Mesothelial cell of epicardium (in vitro differentiated cells): ENCODE measurements around the gene ARHGAP6. TPM values are rescaled to one million over a fixed set of nuclear protein-coding genes. Genes with fewer than 3 reads are reported as not detected.
"Not testable (repeated sequence)": the region's sequence is repeated elsewhere in the genome, so short reads cannot be mapped to it uniquely, and the experiment has no call there.

Experiments
- DNase-seq, 2 experiments: peaks; one replicate each; pipeline ENCODE4 v3.0.0; 2021; ENCODE audit warnings: low spot score in 2 of 2; ENCODE audit not compliant: unreplicated experiment in 2 of 2
- H3K27ac Mint-ChIP-seq: 2 replicates; pipeline ENCODE4 v1.8.0; 2021; ENCODE audit warnings: mixed read lengths
- H3K27me3 Mint-ChIP-seq: 2 replicates; pipeline ENCODE4 v1.8.0; 2021; ENCODE audit warnings: low read depth, mixed read lengths
- H3K36me3 Mint-ChIP-seq: 2 replicates; pipeline ENCODE4 v1.8.0; 2021; ENCODE audit warnings: mixed read lengths
- H3K4me1 Mint-ChIP-seq: 2 replicates; pipeline ENCODE4 v1.8.0; 2021; ENCODE audit warnings: mixed read lengths
- H3K4me3 Mint-ChIP-seq: 2 replicates; pipeline ENCODE4 v1.8.0; 2021; ENCODE audit warnings: mild to moderate bottlenecking, moderate library complexity, mixed read lengths
- H3K9me3 Mint-ChIP-seq: 2 replicates; pipeline ENCODE4 v1.8.0; 2021; ENCODE audit warnings: mixed read lengths
- CTCF ChIP-seq: fragments of 200-600 bp; sonication (generic); IDR thresholded peaks from one replicate; pipeline ENCODE4 v1.5.0; 2021; ENCODE audit warnings: antibody characterized with exemption; ENCODE audit not compliant: unreplicated experiment
- total RNA-seq: library from RNA; stranded (reverse); gene quantifications from 3 replicates; pipeline ENCODE4 v1.2.1, GENCODE V29; 2021

Gene ARHGAP6
- total RNA-seq, 1 donor from 2014 or later: 5.3 TPM

- Mint-ChIP-seq H3K4me1 (peaks cover 11% of the 10 kb centered on the region), H3K4me3 (no peak overlapping the region), H3K27me3 (no peaks in the 10 kb centered on the region), H3K36me3 (no peaks in the 10 kb centered on the region), H3K9me3 (peaks cover 26% of the 10 kb centered on the region), H3K27ac (no peak overlapping the region)
- DNase-seq: no peak
- no peak for TF ChIP-seq CTCF
These were observed 85.8 kb downstream of the ARHGAP6 start for GRCh38 chrX:11579636-11580600.

GRCh38 chrX:11578301-11578700 lies 87.4 kb downstream of the ARHGAP6 start:
- peaks cover 18% of the 10 kb centered on the region for H3K9me3 Mint-ChIP-seq

GRCh38 chrX:11577603-11578002 lies 88.1 kb downstream of the ARHGAP6 start:
- Mint-ChIP-seq H3K9me3 (peaks cover 16% of the 10 kb centered on the region), H3K4me3 (no peak overlapping the region), H3K36me3 (no peaks in the 10 kb centered on the region), H3K27me3 (no peaks in the 10 kb centered on the region), H3K4me1 (peaks cover 8% of the 10 kb centered on the region), H3K27ac (no peak overlapping the region)
- no peak for TF ChIP-seq CTCF
- DNase-seq: no peak

More at GRCh38 chrX:11578301-11578700, 87.4 kb downstream of the ARHGAP6 start:
- DNase-seq, H3K27ac Mint-ChIP-seq, H3K36me3 Mint-ChIP-seq, H3K4me3 Mint-ChIP-seq, H3K4me1 Mint-ChIP-seq, H3K27me3 Mint-ChIP-seq: not testable (repeated sequence)

- Mint-ChIP-seq H3K27ac (no peak overlapping the region), H3K9me3 (peaks cover 16% of the 10 kb centered on the region), H3K36me3 (no peaks in the 10 kb centered on the region), H3K27me3 (no peaks in the 10 kb centered on the region), H3K4me1 (peaks cover 8% of the 10 kb centered on the region), H3K4me3 (no peak overlapping the region)
- no peak for TF ChIP-seq CTCF
- no peak for DNase-seq
These were observed 90.4 kb downstream of the ARHGAP6 start for GRCh38 chrX:11575332-11575731.

- TF ChIP-seq CTCF: no peak
These were observed 98.0 kb downstream of the ARHGAP6 start for GRCh38 chrX:11567528-11568220.

GRCh38 chrX:11566789-11567188 lies 98.9 kb downstream of the ARHGAP6 start:
- no peak for TF ChIP-seq CTCF
- no peak overlapping the region for H3K4me3 Mint-ChIP-seq
- H3K27me3 Mint-ChIP-seq: no peaks in the 10 kb centered on the region
- H3K9me3 Mint-ChIP-seq: peaks cover 16% of the 10 kb centered on the region
- H3K4me1 Mint-ChIP-seq: no peaks in the 10 kb centered on the region
- no peak overlapping the region for H3K27ac Mint-ChIP-seq
- no peaks in the 10 kb centered on the region for H3K36me3 Mint-ChIP-seq
- DNase-seq: no peak

More at GRCh38 chrX:11567528-11568220, 98.0 kb downstream of the ARHGAP6 start:
- Mint-ChIP-seq H3K4me3 (no peak overlapping the region), H3K27me3 (no peaks in the 10 kb centered on the region), H3K36me3 (no peaks in the 10 kb centered on the region), H3K27ac (no peak overlapping the region), H3K9me3 (peaks cover 16% of the 10 kb centered on the region), H3K4me1 (no peaks in the 10 kb centered on the region)
- DNase-seq: no peak
